ENCODE data around the gene CDKL1. TPM values are rescaled to one million over a fixed set of nuclear protein-coding genes. Genes with fewer than 3 reads are reported as not detected.

CDKL1 gene
- polyA plus RNA-seq, 3 donors: 1.2 to 2.5 (median 1.3) TPM

- no peaks in the 10 kb centered on the region for H3K9me3 Mint-ChIP-seq
- no peaks in the 10 kb centered on the region for H3K4me1 ChIP-seq (ENCODE audit: control insufficient read depth in 1 of 2, insufficient read depth in 2 of 2, low read length in 2 of 2)
- peaks cover 35 to 65% of the 10 kb centered on the region in 2 donors for H3K36me3 ChIP-seq (replicated peaks in 1 of 2; ENCODE audit: control insufficient read depth in 1 of 2, insufficient read depth in 2 of 2, low read length in 2 of 2)
- no peaks in the 10 kb centered on the region for H3K4me1 Mint-ChIP-seq
- H3K27me3 Mint-ChIP-seq (ENCODE audit: low read depth in 3 of 3): no peaks in the 10 kb centered on the region
- no CpG with 5 or more reads among the region's 2 CpGs for WGBS (ENCODE audit: insufficient coverage)
- no peaks in the 10 kb centered on the region for H3K27me3 ChIP-seq (ENCODE audit: control insufficient read depth in 2 of 2, insufficient read depth in 2 of 2, low read length in 2 of 2)
- no peak for TF ChIP-seq CTCF (IDR thresholded peaks at IDR 0.05)
- no peak overlapping the region for H3K27ac Mint-ChIP-seq
- no peak overlapping the region for H3K4me3 Mint-ChIP-seq
- no peak for DNase-seq
- no peaks in the 10 kb centered on the region for H4K20me1 ChIP-seq (ENCODE audit: insufficient read depth, low read length)
- H3K36me3 Mint-ChIP-seq: peaks cover 42 to 47% of the 10 kb centered on the region in 2 donors
- no peak overlapping the region for H2AFZ ChIP-seq (ENCODE audit: insufficient read depth, low read depth, low read length, poor library complexity, severe bottlenecking)
- H3K9ac ChIP-seq (ENCODE audit: insufficient read depth, low read length, poor library complexity, severe bottlenecking): no peak overlapping the region
- no peak overlapping the region for H3K4me2 ChIP-seq (replicated peaks; ENCODE audit: extremely low read depth, low read length, poor library complexity, severe bottlenecking)
- no peaks in the 10 kb centered on the region for H3K9me3 ChIP-seq (replicated peaks in 1 of 2; ENCODE audit: control insufficient read depth in 1 of 2, insufficient read depth in 1 of 2, low read length in 2 of 2)
- intact Hi-C loops (cut with micrococcal nuclease): no loop called here
- no peak overlapping the region for H3K27ac ChIP-seq (ENCODE audit: low read depth in 1 of 2, low read length in 2 of 2)
- H3K79me2 ChIP-seq (ENCODE audit: insufficient read depth, low read length): no peaks in the 10 kb centered on the region
- H3K4me3 ChIP-seq (replicated peaks in 1 of 3; ENCODE audit: low read depth in 2 of 3, low read length in 3 of 3): no peak overlapping the region
Measured at GRCh38 chr14:50425105-50425504, 28.4 kb upstream of the CDKL1 start.

GRCh38 chr14:50423529-50423928, 26.8 kb upstream of the CDKL1 start:
- Mint-ChIP-seq H3K4me3 (no peak overlapping the region), H3K9me3 (no peaks in the 10 kb centered on the region), H3K27ac (no peak overlapping the region), H3K4me1 (no peaks in the 10 kb centered on the region), H3K27me3 (ENCODE audit: low read depth in 3 of 3) (no peaks in the 10 kb centered on the region), H3K36me3 (peaks cover 42 to 50% of the 10 kb centered on the region in 2 donors)
- Histone ChIP-seq H3K9ac (ENCODE audit: insufficient read depth, low read length, poor library complexity, severe bottlenecking) (no peak overlapping the region), H3K27me3 (ENCODE audit: control insufficient read depth in 2 of 2, insufficient read depth in 2 of 2, low read length in 2 of 2) (no peaks in the 10 kb centered on the region), H3K9me3 (replicated peaks in 1 of 2; ENCODE audit: control insufficient read depth in 1 of 2, insufficient read depth in 1 of 2, low read length in 2 of 2) (no peaks in the 10 kb centered on the region), H3K4me2 (replicated peaks; ENCODE audit: extremely low read depth, low read length, poor library complexity, severe bottlenecking) (no peak overlapping the region), H2AFZ (ENCODE audit: insufficient read depth, low read depth, low read length, poor library complexity, severe bottlenecking) (no peak overlapping the region), H3K79me2 (ENCODE audit: insufficient read depth, low read length) (no peaks in the 10 kb centered on the region), H3K4me1 (ENCODE audit: control insufficient read depth in 1 of 2, insufficient read depth in 2 of 2, low read length in 2 of 2) (no peaks in the 10 kb centered on the region), H3K27ac (ENCODE audit: low read depth in 1 of 2, low read length in 2 of 2) (no peak overlapping the region), H3K4me3 (replicated peaks in 1 of 3; ENCODE audit: low read depth in 2 of 3, low read length in 3 of 3) (no peak overlapping the region), H4K20me1 (ENCODE audit: insufficient read depth, low read length) (no peaks in the 10 kb centered on the region), H3K36me3 (replicated peaks in 1 of 2; ENCODE audit: control insufficient read depth in 1 of 2, insufficient read depth in 2 of 2, low read length in 2 of 2) (peaks cover 33 to 66% of the 10 kb centered on the region in 2 donors)
- no peak for TF ChIP-seq CTCF (IDR thresholded peaks at IDR 0.05)
- DNase-seq: no peak
- 100% methylated on average over 3 of the region's 3 CpGs for WGBS (ENCODE audit: insufficient coverage)
- intact Hi-C loops (cut with micrococcal nuclease): no loop called here
